Thyroid gland (tissue), 4 donors: ENCODE measurements around the gene ADAMTS17. TPM values are rescaled to one million over a fixed set of nuclear protein-coding genes. Genes with fewer than 3 reads are reported as not detected.

Experiments
- DNase-seq, 2 donors: peaks; one replicate each; pipeline ENCODE4 v3.0.0-alpha.2; 2019
- H3K27ac ChIP-seq, 3 donors: fragments of 200-600 bp; sonication (generic); 1 replicate in 2 of 3; 2 replicates in 1 of 3; pipeline ENCODE4 v1.5.1; 2016 to 2019; ENCODE audit warnings: mild to moderate bottlenecking in 1 of 3, moderate library complexity in 1 of 3
- H3K27me3 ChIP-seq: fragments of 200-600 bp; sonication (generic); one replicate; pipeline ENCODE4 v1.5.1; 2019
- H3K36me3 ChIP-seq, 2 donors: fragments of 200-600 bp; sonication (generic); one replicate each; pipeline ENCODE4 v1.5.1; 2016 to 2019
- H3K4me1 ChIP-seq, 2 donors: fragments of 200-600 bp; sonication (generic); one replicate each; pipeline ENCODE4 v1.5.1; 2017 to 2019
- H3K4me3 ChIP-seq, 3 donors: fragments of 200-600 bp; sonication (generic); replicated peaks in 1 of 3; 1 replicate in 2 of 3; 2 replicates in 1 of 3; pipeline ENCODE4 v1.5.1; 2016; ENCODE audit warnings: mild to moderate bottlenecking in 1 of 3
- H3K9me3 ChIP-seq: fragments of 200-600 bp; sonication (generic); one replicate; pipeline ENCODE4 v1.5.1; 2017
- POLR2A ChIP-seq, 2 donors: fragments of 450-650 bp; IDR thresholded peaks; one replicate each; pipeline ENCODE4 v1.6.1; 2017; ENCODE audit warnings: antibody characterized with exemption in 2 of 2, mild to moderate bottlenecking in 2 of 2, moderate library complexity in 1 of 2
- WGBS, 2 donors: methylation state at CpG; one replicate each; pipeline ENCODE4 v1.1.5; 2017; 5-methylcytosine and 5-hydroxymethylcytosine counted together
- intact Hi-C: fragments of 100-400 bp; cut with DNase I; formaldehyde crosslinking; loops from one replicate; pipeline ENCODE4 v1.15.1; 2023
- total RNA-seq, 4 donors: library from RNA; depleted of rRNA; stranded (reverse); fragments of >200 nt; gene quantifications; one replicate each; pipeline ENCODE4 v1.2.3, GENCODE V29; 2016
- TF ChIP-seq, protein P1 (sequence below), 6 experiments: fragments of 200-600 bp in 3 of 6; fragments of 450-650 bp in 3 of 6; sonication (generic) in 3 of 6; IDR thresholded peaks; one replicate each; pipeline ENCODE4 v1.5.1; 2016 to 2019; ENCODE audit warnings: antibody characterized with exemption in 6 of 6, mild to moderate bottlenecking in 2 of 6, inconsistent platforms in 1 of 6, moderate library complexity in 1 of 6

ADAMTS17 gene
- total RNA-seq, 4 donors from 2014 or later: 3.5 to 667 (median 5.3) TPM

DNA sequence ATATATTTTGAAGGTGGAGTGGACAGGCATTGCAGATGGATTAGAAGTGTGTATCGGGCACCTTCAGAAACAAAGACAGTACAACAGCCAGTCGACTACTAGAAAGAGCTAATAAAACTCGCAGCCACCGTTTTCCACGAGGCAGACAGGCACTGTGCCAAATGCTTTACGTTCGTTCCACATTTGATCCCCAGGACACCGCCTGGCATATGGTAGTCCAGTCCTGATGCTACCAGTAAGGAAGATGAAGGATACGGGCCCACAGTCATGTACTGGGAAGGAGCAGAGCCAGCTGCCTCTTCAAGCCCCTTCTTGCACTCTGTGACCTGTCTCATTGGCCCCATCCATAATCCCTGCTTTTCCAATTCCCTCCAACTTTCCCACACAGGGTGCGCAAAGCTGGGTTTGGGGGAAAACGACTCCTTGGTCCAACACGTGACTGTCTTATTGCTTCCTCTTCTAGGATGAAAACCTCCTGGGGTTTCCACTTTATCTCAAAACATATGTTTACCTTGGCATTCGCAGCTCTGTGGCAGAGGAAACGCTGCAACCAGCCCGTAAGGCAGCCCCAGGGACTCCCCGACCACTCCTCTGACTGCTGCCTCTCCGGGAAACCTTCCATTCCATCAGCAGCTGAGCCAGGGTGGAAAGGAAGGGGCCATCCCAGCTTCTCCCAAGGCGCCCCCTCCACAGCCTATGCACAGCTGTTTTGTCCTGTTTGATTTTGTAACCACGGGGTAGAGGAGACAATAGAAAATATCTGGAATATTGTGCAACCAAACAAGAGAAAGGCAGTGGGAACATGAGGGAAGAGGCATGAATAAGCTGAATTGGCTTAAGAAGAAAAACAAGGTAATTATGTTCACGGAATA lies 107.4 kb downstream of the ADAMTS17 start:
- TF ChIP-seq POLR2A (IDR thresholded peaks at IDR 0.05): no peak
- TF ChIP-seq, protein P1, sequence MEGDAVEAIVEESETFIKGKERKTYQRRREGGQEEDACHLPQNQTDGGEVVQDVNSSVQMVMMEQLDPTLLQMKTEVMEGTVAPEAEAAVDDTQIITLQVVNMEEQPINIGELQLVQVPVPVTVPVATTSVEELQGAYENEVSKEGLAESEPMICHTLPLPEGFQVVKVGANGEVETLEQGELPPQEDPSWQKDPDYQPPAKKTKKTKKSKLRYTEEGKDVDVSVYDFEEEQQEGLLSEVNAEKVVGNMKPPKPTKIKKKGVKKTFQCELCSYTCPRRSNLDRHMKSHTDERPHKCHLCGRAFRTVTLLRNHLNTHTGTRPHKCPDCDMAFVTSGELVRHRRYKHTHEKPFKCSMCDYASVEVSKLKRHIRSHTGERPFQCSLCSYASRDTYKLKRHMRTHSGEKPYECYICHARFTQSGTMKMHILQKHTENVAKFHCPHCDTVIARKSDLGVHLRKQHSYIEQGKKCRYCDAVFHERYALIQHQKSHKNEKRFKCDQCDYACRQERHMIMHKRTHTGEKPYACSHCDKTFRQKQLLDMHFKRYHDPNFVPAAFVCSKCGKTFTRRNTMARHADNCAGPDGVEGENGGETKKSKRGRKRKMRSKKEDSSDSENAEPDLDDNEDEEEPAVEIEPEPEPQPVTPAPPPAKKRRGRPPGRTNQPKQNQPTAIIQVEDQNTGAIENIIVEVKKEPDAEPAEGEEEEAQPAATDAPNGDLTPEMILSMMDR (IDR thresholded peaks at IDR 0.05): no peak
- intact Hi-C loops: no loop called here
- H3K9me3 ChIP-seq: no peaks in the 10 kb centered on the region
- no peak overlapping the region for H3K27ac ChIP-seq
- peaks cover 0 to 12% of the 10 kb centered on the region in 2 donors for H3K4me1 ChIP-seq
- 64 to 69% methylated on average over 20 of the region's 20 CpGs for WGBS, 2 donors
- H3K36me3 ChIP-seq: no peaks in the 10 kb centered on the region
- no peak for DNase-seq
- H3K4me3 ChIP-seq: no peak overlapping the region
- H3K27me3 ChIP-seq: no peaks in the 10 kb centered on the region

DNA sequence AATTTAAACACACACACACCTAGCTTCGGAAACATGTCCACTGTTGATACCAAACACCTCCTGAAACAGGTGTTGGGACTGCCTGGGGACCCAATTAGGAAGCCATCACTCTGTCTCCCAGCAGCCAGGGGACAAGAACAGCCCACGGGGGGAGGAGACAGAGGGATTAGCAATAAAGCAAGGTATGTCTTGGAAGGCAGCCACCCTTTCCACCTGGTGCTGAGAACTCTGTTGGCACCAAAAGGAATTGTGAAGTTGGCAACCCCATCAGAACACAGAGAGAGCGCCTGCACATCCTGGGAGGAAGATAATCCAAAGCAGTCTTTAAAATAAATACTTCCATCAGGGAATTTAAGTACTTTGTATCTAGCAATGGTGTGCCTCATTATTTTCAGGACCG lies 111.0 kb downstream of the ADAMTS17 start:
- no peaks in the 10 kb centered on the region for H3K9me3 ChIP-seq
- H3K27ac ChIP-seq: no peak overlapping the region
- 65 to 83% methylated on average over 4 of the region's 4 CpGs for WGBS, 2 donors
- no peak for TF ChIP-seq POLR2A (IDR thresholded peaks at IDR 0.05)
- TF ChIP-seq, protein P1 (IDR thresholded peaks at IDR 0.05): no peak
- H3K36me3 ChIP-seq: no peaks in the 10 kb centered on the region
- peaks cover 0 to 12% of the 10 kb centered on the region in 2 donors for H3K4me1 ChIP-seq
- no peak for DNase-seq
- no peaks in the 10 kb centered on the region for H3K27me3 ChIP-seq
- intact Hi-C loops: no loop called here
- H3K4me3 ChIP-seq: no peak overlapping the region

DNA sequence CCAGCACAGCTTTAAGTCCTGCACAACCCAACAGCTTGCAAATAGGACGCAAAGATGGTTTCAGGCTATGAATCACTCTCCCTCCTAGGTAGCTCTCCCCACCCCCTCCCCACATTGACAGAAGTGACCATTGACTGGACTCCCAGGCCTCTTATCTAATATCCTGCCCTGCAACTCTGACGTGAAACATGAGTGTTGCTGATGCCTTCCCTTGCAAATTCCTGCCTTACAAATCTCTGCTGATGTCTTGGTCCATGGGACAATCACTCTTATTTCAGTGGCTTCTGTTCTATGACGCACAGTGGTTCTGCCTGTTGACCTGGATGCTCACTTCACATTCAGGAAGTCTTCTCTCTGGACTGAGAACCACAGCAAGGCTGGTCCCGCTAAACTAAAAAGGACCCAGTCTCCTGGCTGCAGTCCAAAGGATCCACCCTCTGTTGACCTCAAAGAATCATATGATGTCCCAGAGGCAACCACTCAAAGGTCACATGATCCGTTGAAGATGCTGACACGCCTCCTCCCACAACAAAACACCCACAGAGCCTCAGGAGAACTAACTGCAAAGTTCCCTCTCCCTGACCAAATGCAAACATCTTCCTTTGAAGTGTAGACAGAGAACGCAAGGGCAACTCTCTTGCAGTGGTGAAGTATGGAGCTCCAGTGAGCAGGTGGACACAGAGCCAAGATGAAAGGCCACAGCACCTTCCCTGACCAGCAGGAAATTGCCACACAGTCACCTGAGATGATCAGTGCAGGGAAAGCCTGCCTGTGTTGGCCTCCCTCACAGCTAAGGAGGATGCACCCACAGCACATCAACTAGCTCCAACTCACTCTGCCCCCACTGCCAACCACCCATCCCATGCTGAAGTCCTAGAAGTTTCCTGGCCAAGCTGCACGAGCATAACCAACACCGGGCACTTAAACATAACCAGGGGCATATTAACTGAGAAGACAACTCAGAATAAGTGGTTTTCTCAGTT lies 112.3 kb downstream of the ADAMTS17 start:
- peaks cover 0 to 4% of the 10 kb centered on the region in 2 donors for H3K4me1 ChIP-seq
- DNase-seq: no peak
- intact Hi-C loops: no loop called here
- no peak overlapping the region for H3K4me3 ChIP-seq
- no peak for TF ChIP-seq POLR2A (IDR thresholded peaks at IDR 0.05)
- TF ChIP-seq, protein P1 (IDR thresholded peaks at IDR 0.05): no peak
- H3K27ac ChIP-seq: no peak overlapping the region
- H3K9me3 ChIP-seq: no peaks in the 10 kb centered on the region
- WGBS, 2 donors: 81 to 91% methylated on average over 9 of the region's 9 CpGs
- no peaks in the 10 kb centered on the region for H3K27me3 ChIP-seq
- no peaks in the 10 kb centered on the region for H3K36me3 ChIP-seq

DNA sequence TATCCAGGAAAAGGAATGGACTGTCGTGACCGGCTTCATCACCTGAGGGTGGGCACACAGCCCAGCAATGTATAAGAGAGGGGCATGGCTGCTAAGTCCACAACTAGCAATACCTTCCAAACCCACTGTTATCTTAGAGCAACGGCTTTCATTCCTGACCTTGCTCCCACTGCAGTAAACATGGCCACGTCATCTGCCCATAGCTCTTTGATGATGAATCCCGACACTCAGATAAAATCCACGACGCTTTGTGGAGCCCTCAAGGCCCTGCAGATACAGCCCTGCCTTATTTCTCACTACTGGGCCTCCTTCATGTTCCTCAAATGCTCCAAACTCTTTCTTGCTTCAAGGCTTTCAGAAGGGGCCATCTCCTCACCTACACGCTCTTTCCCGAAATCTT lies 114.0 kb downstream of the ADAMTS17 start:
- H3K36me3 ChIP-seq: no peaks in the 10 kb centered on the region
- no peaks in the 10 kb centered on the region for H3K27me3 ChIP-seq
- no peak overlapping the region for H3K4me3 ChIP-seq
- DNase-seq: no peak
- intact Hi-C loops: no loop called here
- TF ChIP-seq POLR2A (IDR thresholded peaks at IDR 0.05): no peak
- TF ChIP-seq, protein P1 (IDR thresholded peaks at IDR 0.05): no peak
- H3K27ac ChIP-seq: no peak overlapping the region
- WGBS, 2 donors: 78 to 94% methylated on average over 7 to 9 of the region's 9 CpGs
- no peaks in the 10 kb centered on the region for H3K9me3 ChIP-seq
- H3K4me1 ChIP-seq: no peaks in the 10 kb centered on the region
